Measurements from ENCODE around the gene TXNDC8. TPM values are rescaled to one million over a fixed set of nuclear protein-coding genes. Genes with fewer than 3 reads are reported as not detected.
A peak's percentile ranks its signal among the peaks of the same experiment; 100 is the strongest.

The TXNDC8 gene
- total RNA-seq, 1 experiment from 2014 or later, result not detected

DNA sequence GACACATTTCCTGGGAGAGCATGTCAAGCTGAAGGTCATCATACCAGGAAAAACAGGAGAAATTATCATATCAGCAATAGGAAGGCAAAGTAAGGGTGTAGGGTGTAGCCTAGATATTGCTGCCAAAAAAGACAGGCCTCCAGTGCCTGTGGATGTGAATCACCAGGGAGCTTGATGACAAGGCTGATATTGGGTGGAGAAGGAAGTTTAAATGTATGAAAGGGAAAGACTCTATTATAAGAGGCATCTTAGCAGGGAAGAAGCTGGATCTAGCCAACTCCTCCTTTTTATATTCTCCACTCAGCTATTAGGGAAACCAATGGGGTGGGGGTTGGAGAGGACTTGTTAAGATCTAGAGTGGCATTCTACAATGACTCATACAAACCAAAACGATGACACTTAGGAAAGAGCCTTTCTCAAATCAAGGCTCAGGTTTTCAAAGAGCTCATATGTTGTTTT lies 13.4 kb upstream of the TXNDC8 start:
- no TSS peak for BruUV-seq (replicated peaks)
- H3K79me2 ChIP-seq (ENCODE audit: low read length), result no peaks in the 10 kb centered on the region
- no peaks in the 10 kb centered on the region for H3K36me3 ChIP-seq (ENCODE audit: low read depth, low read length)
- H2AFZ ChIP-seq (ENCODE audit: low read length), result 0 out of 2 replicates have a peak overlapping the region, but pooled peaks have one; percentile 14
- intact Hi-C loops (cut with micrococcal nuclease), result no loop called here
- H3K4me3 ChIP-seq (ENCODE audit: low read length), result no peak overlapping the region
- H3K4me2 ChIP-seq (ENCODE audit: low read length), result peak overlapping the region; percentile 14; the same call in 1 of the 2 replicates
- TF ChIP-seq, protein P1, sequence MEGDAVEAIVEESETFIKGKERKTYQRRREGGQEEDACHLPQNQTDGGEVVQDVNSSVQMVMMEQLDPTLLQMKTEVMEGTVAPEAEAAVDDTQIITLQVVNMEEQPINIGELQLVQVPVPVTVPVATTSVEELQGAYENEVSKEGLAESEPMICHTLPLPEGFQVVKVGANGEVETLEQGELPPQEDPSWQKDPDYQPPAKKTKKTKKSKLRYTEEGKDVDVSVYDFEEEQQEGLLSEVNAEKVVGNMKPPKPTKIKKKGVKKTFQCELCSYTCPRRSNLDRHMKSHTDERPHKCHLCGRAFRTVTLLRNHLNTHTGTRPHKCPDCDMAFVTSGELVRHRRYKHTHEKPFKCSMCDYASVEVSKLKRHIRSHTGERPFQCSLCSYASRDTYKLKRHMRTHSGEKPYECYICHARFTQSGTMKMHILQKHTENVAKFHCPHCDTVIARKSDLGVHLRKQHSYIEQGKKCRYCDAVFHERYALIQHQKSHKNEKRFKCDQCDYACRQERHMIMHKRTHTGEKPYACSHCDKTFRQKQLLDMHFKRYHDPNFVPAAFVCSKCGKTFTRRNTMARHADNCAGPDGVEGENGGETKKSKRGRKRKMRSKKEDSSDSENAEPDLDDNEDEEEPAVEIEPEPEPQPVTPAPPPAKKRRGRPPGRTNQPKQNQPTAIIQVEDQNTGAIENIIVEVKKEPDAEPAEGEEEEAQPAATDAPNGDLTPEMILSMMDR (conservative IDR thresholded peaks at IDR 0.05; ENCODE audit: low read depth, low read length), result no peak
- TF ChIP-seq EZH2 (IDR thresholded peaks at IDR 0.05; ENCODE audit: low read length, unreplicated experiment) (no peak), EZH2phosphoT487 (IDR thresholded peaks at IDR 0.05; ENCODE audit: borderline replicate concordance, low read length) (no peak)
- peak overlapping the region; percentile 54 for H3K27ac ChIP-seq (ENCODE audit: low read length)
- H3K9me3 ChIP-seq (ENCODE audit: low read length), result no peaks in the 10 kb centered on the region
- H3F3A ChIP-seq (ENCODE audit: low read length, unreplicated experiment), result no peaks in the 10 kb centered on the region
- DNase-seq (peak; percentile 80), ATAC-seq (peak; percentile 99)
- no peaks in the 10 kb centered on the region for H3K27me3 ChIP-seq (ENCODE audit: low read length)
- ChIA-PET CTCF (no interaction called here), POLR2A (ENCODE audit: unreplicated experiment) (interaction anchor here (0.7 kb wide), 1 partner anchor 13 kb away, joined by 3 read pairs; no protein-coding TSS in a partner anchor)
- no peak overlapping the region for H3K9ac ChIP-seq (ENCODE audit: low read length)
- peaks cover 12% of the 10 kb centered on the region for H3K4me1 ChIP-seq (ENCODE audit: insufficient read depth, low read length)
- no peaks in the 10 kb centered on the region for H3K9me2 ChIP-seq (replicated peaks; ENCODE audit: low read length)
- H4K20me1 ChIP-seq (ENCODE audit: low read length), result no peaks in the 10 kb centered on the region

DNA sequence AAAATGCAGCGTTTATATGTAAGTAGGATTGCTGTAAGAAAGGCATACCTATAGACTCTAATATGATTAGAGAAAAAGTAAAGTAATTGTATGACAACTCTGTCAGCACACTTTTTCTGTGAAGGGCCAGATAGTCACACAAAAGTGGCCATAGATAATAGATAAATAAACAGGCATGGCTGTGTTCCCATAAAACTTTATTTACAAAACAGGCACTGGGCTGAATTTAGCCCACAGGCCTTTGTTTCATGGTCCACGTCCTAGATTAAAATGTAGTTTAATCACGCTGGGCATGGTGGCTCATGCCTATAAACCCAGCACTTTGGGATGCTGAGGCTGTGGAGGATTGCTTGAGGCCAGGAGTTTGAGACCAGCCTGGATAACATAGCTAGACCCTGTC lies 8.7 kb upstream of the TXNDC8 start:
- ATAC-seq, result no peak
- Histone ChIP-seq H3K36me3 (ENCODE audit: low read depth, low read length) (no peaks in the 10 kb centered on the region), H3K9me2 (replicated peaks; ENCODE audit: low read length) (no peaks in the 10 kb centered on the region), H3K4me1 (ENCODE audit: insufficient read depth, low read length) (peaks cover 11% of the 10 kb centered on the region), H2AFZ (ENCODE audit: low read length) (no peak overlapping the region), H3K27ac (ENCODE audit: low read length) (no peak overlapping the region), H3K4me3 (ENCODE audit: low read length) (no peak overlapping the region), H3K9me3 (ENCODE audit: low read length) (no peaks in the 10 kb centered on the region), H3F3A (ENCODE audit: low read length, unreplicated experiment) (no peaks in the 10 kb centered on the region), H3K4me2 (ENCODE audit: low read length) (no peak overlapping the region), H4K20me1 (ENCODE audit: low read length) (no peaks in the 10 kb centered on the region), H3K79me2 (ENCODE audit: low read length) (no peaks in the 10 kb centered on the region), H3K27me3 (ENCODE audit: low read length) (no peaks in the 10 kb centered on the region), H3K9ac (ENCODE audit: low read length) (no peak overlapping the region)
- BruUV-seq (replicated peaks), result no TSS peak
- intact Hi-C loops (cut with micrococcal nuclease), result no loop called here
- ChIA-PET CTCF (no interaction called here), POLR2A (ENCODE audit: unreplicated experiment) (no interaction called here)
- no peak for DNase-seq
- TF ChIP-seq, protein P1 (conservative IDR thresholded peaks at IDR 0.05; ENCODE audit: low read depth, low read length), result no peak
- TF ChIP-seq EZH2phosphoT487 (IDR thresholded peaks at IDR 0.05; ENCODE audit: borderline replicate concordance, low read length) (no peak), EZH2 (IDR thresholded peaks at IDR 0.05; ENCODE audit: low read length, unreplicated experiment) (no peak)

DNA sequence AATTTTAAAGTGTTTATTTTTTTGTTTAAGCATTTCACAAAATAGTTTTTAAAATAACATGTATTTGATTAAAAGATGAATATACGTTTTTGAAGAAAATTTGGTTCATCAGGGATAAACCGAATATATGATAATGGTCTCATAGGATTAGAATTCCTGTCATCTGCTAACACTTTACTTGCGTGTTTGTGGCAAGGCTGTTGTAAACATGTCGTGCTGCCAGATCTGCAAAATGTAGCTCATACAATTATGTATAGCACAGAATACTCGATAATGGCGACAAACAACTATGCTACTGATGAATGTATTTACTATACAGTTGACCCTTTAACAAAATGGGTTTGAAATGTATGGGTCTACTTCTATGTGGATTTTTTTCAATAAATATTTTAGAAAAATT lies 7.2 kb upstream of the TXNDC8 start:
- Histone ChIP-seq H3K27ac (ENCODE audit: low read length) (no peak overlapping the region), H3K4me2 (ENCODE audit: low read length) (no peak overlapping the region), H3K9me3 (ENCODE audit: low read length) (no peaks in the 10 kb centered on the region), H4K20me1 (ENCODE audit: low read length) (no peaks in the 10 kb centered on the region), H3K36me3 (ENCODE audit: low read depth, low read length) (no peaks in the 10 kb centered on the region), H3F3A (ENCODE audit: low read length, unreplicated experiment) (no peaks in the 10 kb centered on the region), H3K27me3 (ENCODE audit: low read length) (no peaks in the 10 kb centered on the region), H3K4me3 (ENCODE audit: low read length) (no peak overlapping the region), H2AFZ (ENCODE audit: low read length) (no peak overlapping the region), H3K9me2 (replicated peaks; ENCODE audit: low read length) (no peaks in the 10 kb centered on the region), H3K9ac (ENCODE audit: low read length) (no peak overlapping the region), H3K4me1 (ENCODE audit: insufficient read depth, low read length) (no peaks in the 10 kb centered on the region), H3K79me2 (ENCODE audit: low read length) (no peaks in the 10 kb centered on the region)
- no peak for DNase-seq
- BruUV-seq (replicated peaks), result no TSS peak
- POLR2A ChIA-PET (ENCODE audit: unreplicated experiment), result no interaction called here
- CTCF ChIA-PET, result no interaction called here
- TF ChIP-seq, protein P1 (conservative IDR thresholded peaks at IDR 0.05; ENCODE audit: low read depth, low read length), result no peak
- TF ChIP-seq EZH2phosphoT487 (IDR thresholded peaks at IDR 0.05; ENCODE audit: borderline replicate concordance, low read length) (no peak), EZH2 (IDR thresholded peaks at IDR 0.05; ENCODE audit: low read length, unreplicated experiment) (no peak)
- intact Hi-C loops (cut with micrococcal nuclease), result loop anchor here (5.0 kb wide), 1 partner anchor 82 kb away; no protein-coding TSS in a partner anchor
- no peak for ATAC-seq

Measured in PC-3 (cell line).